ENCODE results near the gene ZNF222.

- no peak for TF ChIP-seq CTCF (IDR thresholded peaks at IDR 0.05)
- TF ChIP-seq POLR2AphosphoS5 (IDR thresholded peaks at IDR 0.05) = no peak
Observed at GRCh38 chr19:43976732-43977131, 48.4 kb upstream of the ZNF222 start.

Measured in upper lobe of left lung (tissue), 4 donors.